ENCODE results near the gene PPP1R18.
"Not testable (repeated sequence)": the region's sequence is repeated elsewhere in the genome, so short reads cannot be mapped to it uniquely, and the experiment has no call there.

PPP1R18 gene, protein sequence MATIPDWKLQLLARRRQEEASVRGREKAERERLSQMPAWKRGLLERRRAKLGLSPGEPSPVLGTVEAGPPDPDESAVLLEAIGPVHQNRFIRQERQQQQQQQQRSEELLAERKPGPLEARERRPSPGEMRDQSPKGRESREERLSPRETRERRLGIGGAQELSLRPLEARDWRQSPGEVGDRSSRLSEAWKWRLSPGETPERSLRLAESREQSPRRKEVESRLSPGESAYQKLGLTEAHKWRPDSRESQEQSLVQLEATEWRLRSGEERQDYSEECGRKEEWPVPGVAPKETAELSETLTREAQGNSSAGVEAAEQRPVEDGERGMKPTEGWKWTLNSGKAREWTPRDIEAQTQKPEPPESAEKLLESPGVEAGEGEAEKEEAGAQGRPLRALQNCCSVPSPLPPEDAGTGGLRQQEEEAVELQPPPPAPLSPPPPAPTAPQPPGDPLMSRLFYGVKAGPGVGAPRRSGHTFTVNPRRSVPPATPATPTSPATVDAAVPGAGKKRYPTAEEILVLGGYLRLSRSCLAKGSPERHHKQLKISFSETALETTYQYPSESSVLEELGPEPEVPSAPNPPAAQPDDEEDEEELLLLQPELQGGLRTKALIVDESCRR

DNA sequence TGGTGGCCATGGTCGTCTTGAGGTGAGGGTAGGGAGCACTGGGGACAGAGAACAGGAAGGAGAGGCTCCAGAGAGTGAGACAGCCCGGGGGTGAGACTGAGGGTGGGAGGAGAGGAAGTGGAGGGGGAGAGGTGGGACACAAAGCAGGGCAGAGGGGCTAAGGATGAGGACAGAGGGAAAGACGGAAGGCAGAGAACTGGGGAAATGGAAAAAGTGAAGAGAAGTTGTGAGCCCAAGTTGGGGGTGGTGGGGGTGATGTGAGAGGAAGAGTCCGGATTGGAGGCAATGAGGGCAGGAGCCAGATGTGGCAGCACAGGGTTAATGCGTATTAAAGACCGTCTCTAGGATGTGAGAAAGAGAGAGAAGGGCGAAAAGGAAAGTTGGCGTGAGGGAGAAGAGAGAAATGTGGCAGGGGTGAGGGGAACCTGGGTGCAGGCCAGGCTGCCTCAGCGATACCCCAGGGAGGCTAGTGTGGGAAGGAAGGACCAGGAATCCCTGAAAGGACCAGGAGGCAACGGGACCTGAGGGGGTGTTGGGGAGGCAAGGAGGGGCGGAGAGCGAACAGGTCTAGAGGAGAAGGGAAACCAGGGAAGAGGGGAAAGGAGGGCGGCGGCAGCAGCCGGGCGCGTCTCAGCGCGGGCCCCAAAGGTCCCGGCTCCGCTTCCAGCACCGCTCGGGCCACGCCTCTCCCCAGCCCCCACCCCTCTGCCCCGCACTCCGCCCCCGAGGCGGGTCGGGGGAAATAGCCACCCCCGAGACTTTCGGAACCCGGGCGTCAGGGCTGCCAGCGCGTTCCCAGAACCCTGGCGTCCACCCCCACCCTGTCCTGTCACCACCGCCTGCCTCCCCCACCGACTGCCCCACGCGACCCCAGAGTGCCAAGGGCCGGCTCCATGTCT is at the start of gene PPP1R18:
Gene PPP1R18, minus strand, starts transcription at position 637 of the 899 bp plus-strand sequence. Its CDS starts 627 bp downstream, at position 10.
- DNase-seq = peak in 1 of 2 experiments; percentile 21

DNA sequence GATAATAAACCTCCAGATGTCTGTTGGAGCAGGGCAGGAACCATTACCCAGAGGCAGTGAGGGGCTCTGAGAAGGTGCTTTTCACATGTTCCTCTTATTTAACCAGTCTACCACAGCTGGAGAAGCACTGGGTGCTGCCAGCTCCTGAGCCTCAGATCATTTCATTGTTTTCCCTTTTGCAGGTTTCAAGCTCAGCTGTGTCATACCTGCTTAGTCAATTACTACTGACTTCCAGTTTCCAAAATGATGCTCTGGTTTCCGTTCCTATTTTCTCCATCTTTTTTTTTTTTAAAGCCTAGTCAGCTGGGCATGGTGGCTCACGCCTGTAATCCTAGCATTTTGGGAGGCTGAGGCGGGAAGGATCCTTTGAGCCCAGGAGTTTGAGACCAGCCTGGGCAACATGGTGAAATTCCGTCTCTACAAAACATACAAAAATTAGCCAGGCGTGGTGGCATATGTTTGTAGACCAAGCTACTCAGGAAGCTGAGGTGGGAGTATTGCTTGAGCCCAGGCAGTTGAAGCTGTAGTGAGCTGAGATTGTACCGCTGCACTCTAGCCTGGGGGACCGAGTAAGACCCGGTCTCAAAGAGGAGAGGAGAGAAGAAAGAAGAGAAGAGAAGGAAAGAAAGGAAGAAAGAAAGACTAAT is 49.3 kb upstream of the PPP1R18 start:
- DNase-seq = no peak

DNA sequence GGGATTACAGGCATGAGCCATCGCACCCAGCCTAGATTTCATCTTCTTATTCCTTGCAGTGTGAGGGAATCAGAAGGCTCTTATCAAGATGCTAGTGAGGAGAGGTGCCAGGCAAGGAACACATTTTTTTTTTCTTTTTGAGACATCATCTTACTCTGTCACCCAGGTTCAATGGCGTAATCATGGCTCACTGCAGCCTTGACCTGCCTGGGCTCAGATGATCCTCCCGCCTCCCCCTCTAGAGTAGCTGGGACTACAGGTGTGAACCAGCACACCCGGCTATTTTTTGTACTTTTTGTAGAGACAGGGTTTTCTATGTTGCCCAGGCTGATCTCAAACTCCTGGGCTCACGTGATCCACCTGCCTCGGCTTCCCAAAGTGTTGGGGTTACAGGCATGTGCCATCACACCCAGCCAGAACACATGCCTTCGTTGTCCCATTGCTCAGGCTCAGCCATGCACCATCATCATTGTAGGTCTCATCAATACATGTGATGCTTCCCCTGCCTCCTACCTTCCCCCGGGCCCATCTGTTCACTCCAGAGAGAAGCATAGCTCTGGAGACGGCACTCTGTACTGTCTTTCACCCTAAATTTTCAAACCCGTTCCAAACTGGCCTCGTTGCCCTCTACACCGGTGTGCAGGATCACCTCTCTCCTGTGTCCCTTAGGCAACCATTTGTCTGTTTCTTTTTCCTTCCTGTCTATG is 45.9 kb upstream of the PPP1R18 start:
- DNase-seq = no peak

DNA sequence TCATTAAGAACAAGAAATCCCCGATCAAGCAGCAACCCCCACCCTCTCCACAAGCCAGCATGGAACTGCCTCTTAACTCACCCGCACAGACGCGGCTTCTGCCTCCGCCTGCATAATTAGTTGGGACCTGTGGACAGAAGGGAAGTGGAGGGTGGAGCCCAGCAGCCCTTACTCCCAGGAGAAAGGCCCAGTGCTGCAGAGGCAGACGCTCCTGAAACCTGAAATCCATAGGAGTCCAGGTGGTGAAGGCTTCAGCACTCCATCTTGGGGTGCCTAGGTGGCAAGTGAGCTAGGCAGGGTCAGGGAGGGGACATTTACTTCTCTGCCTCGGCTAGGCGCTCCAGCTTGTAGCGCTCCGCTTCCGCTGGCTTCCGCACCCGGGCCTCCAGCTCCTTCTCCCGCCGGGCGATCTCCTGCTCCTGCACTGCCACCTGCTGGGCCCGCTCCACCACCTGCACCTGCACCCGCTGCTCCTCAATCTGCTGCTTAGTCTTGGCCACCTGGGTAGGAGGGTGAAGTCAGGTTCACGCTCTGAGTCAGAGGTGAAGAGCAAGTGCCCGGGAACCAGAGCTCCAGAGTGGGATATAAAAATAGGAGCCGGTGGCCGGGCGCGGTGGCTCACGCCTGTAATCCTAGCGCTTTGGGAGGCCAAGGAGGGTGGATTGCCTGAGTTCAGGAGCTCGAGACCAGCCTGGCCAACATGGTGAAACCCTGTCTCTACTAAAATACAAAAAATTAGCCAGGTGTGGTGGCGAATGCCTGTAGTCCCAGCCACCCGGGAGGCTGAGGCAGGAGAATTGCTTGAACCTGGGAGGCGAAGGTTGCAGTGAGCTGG is 44.4 kb upstream of the PPP1R18 start:
- DNase-seq = peak; percentile 82 to 86

DNA sequence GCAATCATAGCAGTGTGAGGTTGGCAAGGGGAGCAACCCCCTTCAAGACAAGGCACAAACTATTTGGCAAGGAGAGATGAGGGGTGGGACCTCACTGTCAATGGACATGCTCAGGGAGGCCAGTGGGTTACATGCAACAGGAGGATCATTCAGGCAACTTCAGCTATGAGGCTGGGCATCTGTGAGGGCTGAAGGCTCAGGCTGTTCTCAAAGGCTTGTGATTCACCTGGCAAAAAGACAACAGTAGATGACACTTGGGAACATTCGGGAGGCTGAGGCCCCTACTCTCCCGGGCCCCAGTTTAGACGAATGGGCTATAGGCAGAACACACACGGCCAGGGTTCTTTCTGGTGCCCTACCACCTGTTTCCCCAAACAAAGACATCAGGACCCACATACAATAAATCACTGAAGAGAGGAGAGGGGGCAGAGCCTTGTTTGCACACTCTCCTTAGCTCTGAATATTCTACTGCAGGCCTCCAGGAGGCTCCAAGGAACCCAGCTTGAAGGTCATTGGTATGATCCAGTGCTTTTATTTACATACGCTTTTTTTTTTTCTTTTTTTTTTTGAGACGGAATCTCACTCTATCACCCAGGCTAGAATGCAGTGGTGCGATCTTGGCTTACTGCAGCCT is 41.6 kb upstream of the PPP1R18 start:
- DNase-seq = no peak

DNA sequence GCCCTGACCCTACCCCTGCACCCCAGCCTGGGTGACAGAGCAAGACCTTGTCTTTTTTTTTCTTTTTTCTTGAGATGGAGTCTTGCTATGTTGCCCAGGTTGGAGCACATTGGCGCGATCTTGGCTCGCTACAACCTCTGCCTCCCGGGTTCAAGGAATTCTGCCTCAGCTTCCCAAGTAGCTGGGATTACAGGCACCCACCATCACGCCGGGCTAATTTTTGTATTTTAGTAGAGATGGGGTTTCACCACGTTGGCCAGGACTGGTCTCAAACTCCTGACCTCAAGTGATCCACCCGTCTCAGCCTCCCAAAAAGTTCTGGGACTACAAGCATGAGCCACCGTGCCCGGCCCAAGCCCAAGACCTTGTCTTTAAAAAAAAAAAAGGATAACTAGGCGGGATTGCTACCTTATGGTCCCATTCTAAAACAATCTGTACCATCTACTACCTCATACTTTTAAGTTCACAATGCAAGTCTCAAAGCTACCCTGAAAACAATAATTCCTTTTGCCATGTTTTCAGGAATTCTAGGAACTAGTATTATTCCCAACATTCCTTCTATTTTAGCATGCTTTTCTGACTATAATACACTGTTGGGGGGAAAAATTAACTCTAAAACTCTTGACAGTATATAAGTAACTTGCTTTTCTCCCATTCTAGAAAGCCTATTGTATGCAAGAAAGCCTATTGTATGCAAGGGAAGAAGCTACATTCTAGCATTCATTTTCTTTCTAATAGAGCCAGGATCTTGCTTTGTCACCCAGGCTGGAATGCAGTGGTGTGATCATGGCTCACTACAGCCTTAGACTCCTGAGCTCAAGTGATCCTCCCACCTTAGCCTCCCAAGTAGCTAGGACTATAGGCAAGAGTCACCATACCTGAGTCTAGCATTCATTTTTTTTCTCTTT is 40.3 kb upstream of the PPP1R18 start:
- no peak for DNase-seq

DNA sequence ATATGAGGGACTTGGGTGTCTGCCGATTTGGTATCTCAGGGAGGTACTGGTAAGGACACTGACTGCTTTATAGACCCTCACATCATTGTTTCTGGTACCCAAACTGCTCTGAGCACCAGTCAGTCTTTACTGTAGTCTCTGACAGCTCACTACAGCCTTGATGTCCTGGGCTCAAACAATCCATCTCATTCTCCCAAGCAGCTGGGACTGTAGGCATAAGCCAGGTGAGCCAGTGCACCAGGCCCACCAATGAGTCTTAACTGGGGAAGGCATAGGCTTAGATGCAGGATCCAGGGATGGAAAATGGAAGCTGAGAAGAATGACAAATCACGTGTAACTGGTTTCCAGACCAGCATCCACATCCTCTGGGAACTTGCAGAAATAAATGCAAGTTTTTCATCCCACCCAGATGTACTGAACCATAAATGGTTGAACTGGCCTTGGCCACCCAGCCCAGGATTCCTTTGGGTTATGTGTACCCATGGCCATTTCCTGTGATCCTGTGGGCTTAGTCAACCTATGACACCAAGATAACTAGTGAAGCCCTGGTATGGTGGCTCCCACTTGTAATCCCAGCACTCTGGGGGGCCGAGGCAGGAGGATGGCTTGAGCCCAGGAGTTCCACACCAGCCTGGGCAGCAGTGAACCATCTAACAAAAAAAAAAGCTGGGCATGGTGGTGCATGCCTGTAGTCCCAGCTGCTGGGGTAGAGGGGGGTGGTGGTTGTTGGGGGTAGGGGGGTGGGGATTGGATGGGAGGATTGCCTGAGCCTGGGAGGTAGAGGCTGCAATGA is 39.5 kb upstream of the PPP1R18 start:
- peak; percentile 14 to 44 for DNase-seq

DNA sequence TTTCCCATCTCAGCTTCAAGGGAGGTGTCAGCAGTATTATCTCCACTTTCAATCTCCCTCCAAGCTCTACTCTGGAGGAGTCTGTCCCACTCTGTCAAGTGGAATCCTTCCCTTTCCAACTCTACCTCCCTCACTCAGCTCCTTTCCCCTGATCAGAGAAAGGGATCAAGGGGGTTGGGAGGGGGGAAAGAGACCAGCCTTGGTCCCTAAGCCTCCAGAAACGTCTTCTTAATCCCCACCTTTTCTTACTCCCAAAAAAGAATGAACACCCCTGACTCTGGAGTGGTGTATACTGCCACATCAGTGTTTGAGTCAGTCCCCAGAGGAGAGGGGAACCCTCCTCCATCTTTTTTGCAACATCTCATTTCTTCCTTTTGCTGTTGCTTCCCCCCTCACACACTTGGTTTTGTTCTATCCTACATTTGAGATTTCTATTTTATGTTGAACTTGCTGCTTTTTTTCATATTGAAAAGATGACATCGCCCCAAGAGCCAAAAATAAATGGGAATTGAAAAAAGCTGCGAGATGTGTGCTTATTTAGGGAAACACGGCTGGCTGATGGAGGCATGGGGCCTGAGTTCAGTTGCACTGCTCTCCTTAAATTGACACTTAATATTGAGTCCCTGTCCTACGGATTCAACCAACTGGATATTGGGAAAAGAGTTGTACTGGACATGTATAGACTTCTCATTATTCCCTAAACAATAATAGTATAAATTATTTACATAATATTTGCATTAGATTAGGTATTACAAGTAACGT is 38.6 kb upstream of the PPP1R18 start:
- peak in 1 of 2 experiments; percentile 20 for DNase-seq

DNA sequence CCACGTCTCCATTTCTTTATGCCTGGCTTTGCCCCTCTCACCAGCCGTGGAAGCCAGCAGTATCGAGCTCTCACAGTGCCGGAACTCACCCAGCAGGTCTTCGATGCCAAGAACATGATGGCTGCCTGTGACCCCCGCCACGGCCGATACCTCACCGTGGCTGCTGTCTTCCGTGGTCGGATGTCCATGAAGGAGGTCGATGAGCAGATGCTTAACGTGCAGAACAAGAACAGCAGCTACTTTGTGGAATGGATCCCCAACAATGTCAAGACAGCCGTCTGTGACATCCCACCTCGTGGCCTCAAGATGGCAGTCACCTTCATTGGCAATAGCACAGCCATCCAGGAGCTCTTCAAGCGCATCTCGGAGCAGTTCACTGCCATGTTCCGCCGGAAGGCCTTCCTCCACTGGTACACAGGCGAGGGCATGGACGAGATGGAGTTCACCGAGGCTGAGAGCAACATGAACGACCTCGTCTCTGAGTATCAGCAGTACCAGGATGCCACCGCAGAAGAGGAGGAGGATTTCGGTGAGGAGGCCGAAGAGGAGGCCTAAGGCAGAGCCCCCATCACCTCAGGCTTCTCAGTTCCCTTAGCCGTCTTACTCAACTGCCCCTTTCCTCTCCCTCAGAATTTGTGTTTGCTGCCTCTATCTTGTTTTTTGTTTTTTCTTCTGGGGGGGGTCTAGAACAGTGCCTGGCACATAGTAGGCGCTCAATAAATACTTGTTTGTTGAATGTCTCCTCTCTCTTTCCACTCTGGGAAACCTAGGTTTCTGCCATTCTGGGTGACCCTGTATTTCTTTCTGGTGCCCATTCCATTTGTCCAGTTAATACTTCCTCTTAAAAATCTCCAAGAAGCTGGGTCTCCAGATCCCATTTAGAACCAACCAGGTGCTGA is 37.6 kb upstream of the PPP1R18 start:
- not testable (repeated sequence) for DNase-seq

DNA sequence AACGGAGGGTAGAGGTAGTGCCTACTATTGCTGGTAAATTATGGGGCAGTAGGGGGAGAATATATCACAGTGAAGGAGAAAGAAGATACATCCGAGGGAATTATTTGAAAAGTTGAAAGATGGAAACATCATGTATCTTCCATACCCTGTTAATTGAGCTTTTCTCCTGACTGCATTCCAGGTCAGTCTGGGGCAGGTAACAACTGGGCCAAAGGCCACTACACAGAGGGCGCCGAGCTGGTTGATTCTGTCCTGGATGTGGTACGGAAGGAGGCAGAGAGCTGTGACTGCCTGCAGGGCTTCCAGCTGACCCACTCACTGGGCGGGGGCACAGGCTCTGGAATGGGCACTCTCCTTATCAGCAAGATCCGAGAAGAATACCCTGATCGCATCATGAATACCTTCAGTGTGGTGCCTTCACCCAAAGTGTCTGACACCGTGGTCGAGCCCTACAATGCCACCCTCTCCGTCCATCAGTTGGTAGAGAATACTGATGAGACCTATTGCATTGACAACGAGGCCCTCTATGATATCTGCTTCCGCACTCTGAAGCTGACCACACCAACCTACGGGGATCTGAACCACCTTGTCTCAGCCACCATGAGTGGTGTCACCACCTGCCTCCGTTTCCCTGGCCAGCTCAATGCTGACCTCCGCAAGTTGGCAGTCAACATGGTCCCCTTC is 36.9 kb upstream of the PPP1R18 start:
- DNase-seq = not testable (repeated sequence)

DNA sequence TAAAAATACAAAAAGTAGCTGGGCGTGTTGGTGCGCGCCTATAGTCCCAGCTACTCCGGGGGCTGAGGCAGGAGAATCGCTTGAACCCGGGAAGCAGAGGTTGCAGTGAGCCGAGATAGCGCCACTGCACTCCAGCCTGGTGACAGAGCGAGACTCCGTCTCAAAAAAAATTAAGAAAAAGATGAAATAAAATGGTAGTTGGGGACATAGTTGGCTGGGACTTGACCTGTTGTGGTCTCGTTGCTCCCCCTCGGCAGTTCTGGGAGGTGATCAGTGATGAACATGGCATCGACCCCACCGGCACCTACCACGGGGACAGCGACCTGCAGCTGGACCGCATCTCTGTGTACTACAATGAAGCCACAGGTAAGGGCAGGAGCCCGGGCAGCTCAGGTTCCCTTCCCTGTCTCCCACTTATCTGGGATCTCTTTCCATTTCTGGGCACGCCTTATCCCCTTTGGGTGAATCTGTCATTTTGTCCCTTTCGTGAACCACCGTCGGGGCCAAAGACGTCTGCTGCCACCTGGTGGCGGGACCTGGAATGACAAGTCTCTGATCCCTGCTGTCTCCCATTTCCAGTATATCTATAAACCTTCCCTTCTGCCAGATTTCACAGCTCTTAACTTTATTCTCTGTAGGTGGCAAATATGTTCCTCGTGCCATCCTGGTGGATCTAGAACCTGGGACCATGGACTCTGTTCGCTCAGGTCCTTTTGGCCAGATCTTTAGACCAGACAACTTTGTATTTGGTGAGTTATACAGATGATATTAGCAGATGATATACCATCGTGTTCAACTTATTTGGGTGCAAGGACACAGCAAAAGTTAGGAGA is 36.1 kb upstream of the PPP1R18 start:
- peak; percentile 49 to 76 for DNase-seq

DNA sequence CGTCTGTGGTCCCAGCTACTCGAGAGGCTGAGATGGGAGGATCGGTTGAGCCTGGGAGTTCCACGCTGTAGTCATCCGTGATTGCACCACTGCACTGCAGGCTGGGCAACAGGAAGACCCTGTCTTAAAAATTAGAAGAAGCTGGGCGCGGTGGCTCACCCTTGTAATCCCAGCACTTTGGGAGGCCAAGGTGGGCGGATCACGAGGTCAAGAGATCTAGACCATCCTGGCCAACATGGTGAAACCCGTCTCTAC is 35.5 kb upstream of the PPP1R18 start:
- not testable (repeated sequence) for DNase-seq

DNA sequence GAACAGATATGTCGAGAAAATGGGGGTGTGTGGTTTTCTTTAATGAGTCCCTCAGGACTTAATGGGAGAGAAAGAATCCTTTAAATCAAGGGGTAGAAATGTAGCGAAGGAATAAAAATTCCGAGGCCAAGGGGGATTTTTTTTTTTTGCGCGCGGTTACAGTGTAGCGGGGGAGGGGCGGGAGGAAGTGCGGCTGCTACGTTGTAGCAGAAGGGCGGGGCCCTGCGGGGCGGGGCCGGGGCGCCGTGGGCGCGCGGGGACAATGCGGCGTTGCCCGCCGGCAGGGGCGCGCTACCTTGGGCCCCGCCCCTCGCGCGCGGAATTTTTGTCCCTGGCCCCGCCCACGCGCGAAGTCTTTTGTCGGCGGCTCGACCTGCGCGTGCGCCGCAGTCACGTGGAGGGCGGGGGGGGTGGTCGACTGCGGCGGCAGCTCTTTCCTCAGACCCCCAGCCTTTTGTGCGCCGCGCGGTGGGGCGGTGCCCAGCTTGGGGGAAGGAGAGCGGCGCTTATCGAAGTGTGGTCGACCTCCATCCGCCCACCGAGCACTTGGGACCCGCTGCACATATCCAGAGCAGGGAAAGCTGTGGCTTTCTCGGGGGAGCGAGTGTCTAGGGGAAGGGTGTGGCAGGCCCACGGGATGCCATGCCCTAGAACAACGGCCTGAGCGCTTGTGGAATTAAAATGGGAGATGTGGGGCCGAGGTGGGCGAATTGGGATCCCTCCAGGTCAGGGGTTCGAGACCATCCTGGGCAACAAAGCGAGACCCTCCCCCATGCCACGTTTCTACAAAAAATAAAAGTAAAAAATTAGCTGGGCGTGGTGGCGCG is 35.0 kb upstream of the PPP1R18 start:
- peak; percentile 56 to 85 for DNase-seq

DNA sequence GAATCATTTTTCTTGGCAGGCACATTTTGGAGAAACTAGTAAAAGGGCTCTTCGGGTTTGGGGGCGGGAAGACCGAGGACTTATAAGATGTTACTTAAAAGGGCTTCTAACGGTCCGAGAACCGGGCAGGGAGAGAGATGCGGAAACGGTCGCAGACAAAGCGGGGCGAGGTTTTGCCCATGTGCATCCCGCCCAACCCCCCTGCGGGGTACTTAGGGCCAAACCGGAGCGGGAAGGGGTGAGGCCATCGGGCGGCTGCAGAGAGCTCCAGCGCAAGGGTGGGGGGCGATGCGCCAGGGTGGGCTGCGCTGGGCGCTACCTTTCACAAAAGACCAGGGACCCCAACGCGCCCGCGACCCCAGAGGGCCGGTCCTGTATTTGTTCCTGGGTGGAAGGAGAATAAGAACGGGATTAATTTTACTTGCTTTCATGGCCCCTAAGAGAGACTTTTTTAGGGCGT is 34.3 kb upstream of the PPP1R18 start:
- DNase-seq = peak; percentile 41 to 71
